Caki2 (cell line): ENCODE data around the gene TKFC. TPM values are rescaled to one million over a fixed set of nuclear protein-coding genes. Genes with fewer than 3 reads are reported as not detected.

Experiments used
- DNase-seq: peaks from one replicate; pipeline ENCODE4 v3.0.0-alpha.2; 2015; ENCODE audit warnings: low read depth
- in situ Hi-C: cut with HindIII; loops from 2 replicates; pipeline ENCODE4 v1.10.0; 2016; ENCODE audit warnings: low sequenced_read_pairs, low pct_unique_long_range_greater_than_20kb, mixed read lengths
- total RNA-seq: library from RNA; depleted of rRNA; stranded (reverse); fragments of >200 nt; shearing (Covaris generic); gene quantifications from 2 replicates; pipeline ENCODE4 v1.2.3, GENCODE V29; 2014; ENCODE audit warnings: low replicate concordance

The TKFC gene
- total RNA-seq, 1 experiment from 2014 or later: 73.5 TPM

GRCh38 chr11:61341706-61342105 lies 8.7 kb downstream of the TKFC start:
- no peak for DNase-seq

DNA sequence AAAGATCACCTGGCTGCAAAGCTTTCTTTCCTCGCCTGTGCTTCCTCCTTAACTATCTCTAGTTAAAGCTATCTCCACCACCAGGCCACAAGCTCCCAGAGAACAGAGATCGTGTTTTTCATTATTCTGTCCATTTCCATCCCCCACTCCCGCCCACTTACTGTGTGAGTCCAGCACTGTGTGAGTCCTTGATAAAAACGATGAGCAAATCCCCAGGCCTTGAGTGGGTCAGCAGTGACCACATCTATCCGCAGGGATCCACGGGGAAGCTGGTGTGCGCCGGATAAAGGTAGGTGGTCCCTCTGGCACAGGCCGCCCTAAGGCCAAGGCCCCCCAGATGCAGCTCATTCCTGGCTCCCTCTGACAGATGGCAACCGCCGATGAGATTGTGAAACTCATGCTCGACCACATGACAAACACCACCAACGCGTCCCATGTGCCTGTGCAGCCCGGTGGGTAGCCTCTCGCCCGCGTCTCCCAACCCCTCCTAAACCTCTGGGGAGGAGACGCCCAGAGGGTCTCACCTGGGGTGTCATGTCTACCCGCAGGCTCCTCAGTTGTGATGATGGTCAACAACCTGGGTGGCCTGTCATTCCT lies 9.3 kb downstream of the TKFC start:
- in situ Hi-C loops: no loop called here
- DNase-seq: no peak

More at GRCh38 chr11:61341706-61342105, 8.7 kb downstream of the TKFC start:
- in situ Hi-C loops: no loop called here

DNA sequence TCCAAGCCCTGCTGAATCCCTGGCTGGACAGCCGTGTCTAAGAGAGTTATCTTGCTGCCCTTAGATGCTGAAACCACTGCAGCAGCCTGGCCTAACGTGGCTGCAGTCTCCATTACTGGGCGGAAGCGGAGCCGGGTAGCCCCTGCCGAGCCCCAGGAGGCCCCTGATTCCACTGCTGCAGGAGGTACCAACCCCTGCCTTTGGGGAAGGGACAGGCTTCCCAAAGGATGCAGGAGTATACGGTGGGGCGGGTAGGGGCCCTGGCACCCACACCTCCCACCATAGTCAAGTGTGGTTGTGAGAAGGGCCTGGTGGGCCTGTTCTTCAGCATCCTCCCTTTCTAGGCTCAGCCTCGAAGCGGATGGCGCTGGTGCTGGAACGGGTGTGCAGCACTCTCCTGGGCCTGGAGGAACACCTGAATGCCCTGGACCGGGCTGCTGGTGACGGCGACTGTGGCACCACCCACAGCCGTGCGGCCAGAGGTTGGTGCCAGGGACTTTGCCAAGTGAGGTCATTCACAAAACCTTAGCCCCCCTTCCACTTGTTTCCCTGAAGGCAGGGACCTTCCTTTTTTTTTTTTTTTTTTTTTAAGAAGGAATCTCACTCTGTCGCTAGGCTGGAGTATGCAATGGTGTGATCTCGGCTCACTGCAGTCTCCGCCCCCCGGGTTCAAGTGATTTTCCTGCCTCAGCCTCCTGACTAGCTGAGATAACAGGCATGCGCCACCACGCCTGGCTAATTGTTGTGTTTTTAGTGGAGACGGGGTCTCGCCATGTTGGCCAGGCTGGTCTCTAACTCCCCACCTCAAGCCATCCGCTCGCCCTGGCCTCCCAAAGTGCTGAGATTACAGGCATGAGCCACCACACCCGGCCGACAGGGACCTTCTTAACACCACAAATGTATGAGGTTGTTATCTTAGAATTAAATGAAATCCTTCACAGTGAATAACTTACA lies 11.0 kb downstream of the TKFC start:
- no peak for DNase-seq
- in situ Hi-C loops: no loop called here

DNA sequence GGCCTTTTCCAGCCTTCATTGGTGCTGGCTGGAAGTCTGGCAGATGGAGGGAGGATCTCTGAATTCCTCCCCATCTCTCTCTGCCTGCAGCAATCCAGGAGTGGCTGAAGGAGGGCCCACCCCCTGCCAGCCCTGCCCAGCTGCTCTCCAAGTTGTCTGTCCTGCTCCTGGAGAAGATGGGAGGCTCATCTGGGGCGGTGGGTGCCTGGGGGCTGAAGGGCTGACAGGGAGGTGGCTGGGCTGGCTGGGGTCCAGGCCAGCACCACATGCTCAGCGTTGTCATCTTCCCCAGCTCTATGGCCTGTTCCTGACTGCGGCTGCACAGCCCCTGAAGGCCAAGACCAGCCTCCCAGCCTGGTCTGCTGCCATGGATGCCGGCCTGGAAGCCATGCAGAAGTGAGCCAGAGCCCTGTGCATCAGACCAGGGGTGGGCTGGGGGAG lies 12.2 kb downstream of the TKFC start:
- in situ Hi-C loops: no loop called here
- no peak for DNase-seq

GRCh38 chr11:61345954-61346843 lies 13.2 kb downstream of the TKFC start:
- DNase-seq: no peak
- in situ Hi-C loops: no loop called here

DNA sequence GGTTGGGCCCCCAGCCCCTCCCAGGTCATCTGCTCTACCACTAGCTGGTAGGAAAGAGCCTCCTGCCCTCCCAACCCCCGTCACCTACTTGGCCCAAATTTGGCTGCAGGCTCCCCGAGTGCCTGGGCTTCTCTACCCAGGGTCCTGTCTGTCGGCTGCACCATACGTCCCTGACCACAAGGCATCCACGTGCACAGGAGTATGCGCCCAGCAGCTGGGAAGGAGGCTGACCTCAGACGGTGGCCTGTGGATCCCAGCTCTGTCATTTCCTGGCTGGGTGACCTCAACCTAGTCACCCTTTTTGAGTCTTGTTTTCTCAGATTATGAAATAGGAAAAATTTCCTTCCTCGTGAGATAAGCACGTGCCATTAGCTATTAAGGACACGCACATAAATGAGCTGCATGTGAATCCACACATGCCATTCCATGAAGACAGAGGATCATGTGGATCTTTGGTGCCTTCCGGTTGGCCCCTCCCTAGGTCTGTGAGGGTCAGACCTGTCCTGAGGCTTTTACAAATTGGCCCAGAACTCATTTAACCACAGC lies 15.0 kb downstream of the TKFC start:
- DNase-seq: no peak
- in situ Hi-C loops: no loop called here

DNA sequence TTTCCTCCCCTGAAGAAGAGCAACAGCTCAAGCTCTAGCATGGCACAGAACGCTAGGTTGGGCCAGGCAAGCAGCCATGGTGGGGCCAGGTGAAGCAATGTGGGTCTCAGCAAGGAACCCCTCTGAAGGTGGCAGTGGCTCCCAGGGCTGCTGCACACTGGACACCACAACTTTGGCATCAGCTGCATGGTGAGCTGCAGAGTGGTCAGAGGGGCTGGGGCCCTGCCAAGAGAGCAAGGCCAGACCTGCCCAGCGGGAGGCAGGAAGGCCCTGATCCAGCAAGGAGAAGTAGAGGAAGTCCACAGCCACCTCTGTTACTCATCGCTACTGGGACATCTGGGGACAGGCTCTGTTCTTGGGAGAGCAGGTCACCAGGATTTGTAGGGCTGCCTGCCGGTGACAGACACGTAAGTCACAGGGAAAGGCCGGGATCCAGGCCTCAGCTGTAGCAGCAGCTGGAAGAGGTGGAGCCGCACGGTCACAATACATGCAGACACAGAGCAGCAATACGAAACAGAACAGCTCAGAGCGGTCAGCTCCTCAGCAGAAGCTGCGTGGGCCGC lies 16.2 kb downstream of the TKFC start:
- DNase-seq: no peak
- in situ Hi-C loops: no loop called here

- in situ Hi-C loops: no loop called here
- no peak for DNase-seq
Observed at GRCh38 chr11:61349916-61350315, 16.9 kb downstream of the TKFC start.

DNA sequence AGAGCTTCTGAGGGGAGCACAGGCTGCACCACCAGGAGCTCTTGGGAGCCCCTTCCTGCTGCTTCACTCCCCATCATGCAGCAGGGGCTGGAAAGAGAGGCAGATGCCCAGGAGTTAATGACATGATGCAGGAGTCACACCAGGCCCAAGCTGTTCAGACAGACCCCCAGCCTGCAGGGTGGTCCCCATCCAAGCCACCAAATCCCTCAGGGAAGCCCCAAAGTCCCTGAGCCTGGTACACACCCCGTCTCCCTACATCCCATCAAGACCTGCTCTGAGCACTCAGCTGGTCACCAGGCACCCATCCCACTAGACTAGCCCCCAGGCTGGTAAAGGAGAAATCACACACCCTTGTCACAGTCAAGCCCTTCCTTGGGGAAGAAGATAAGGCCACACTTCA lies 17.3 kb downstream of the TKFC start:
- in situ Hi-C loops: no loop called here
- no peak for DNase-seq

GRCh38 chr11:61350803-61351202 lies 17.8 kb downstream of the TKFC start:
- in situ Hi-C loops: no loop called here
- no peak for DNase-seq

DNA sequence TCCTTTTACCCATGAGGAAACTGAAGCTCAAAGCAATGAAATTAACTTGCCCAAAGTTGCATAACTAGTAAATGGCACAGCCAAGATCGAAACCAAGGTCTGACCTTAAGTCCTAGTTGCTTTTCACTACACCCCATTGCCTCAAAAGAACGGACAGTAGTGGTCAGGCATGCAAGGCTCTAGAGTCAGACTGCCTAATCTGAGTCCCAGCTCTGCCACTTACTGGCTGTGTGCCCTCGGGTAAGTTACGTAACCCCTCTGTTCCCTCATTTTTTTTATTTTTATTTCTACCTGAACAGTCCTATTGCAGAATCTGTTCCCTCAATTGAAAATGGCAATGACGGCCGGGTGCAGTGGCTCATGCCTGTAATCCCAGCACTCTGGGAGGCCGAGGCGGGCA lies 19.0 kb downstream of the TKFC start:
- in situ Hi-C loops: no loop called here

DNA sequence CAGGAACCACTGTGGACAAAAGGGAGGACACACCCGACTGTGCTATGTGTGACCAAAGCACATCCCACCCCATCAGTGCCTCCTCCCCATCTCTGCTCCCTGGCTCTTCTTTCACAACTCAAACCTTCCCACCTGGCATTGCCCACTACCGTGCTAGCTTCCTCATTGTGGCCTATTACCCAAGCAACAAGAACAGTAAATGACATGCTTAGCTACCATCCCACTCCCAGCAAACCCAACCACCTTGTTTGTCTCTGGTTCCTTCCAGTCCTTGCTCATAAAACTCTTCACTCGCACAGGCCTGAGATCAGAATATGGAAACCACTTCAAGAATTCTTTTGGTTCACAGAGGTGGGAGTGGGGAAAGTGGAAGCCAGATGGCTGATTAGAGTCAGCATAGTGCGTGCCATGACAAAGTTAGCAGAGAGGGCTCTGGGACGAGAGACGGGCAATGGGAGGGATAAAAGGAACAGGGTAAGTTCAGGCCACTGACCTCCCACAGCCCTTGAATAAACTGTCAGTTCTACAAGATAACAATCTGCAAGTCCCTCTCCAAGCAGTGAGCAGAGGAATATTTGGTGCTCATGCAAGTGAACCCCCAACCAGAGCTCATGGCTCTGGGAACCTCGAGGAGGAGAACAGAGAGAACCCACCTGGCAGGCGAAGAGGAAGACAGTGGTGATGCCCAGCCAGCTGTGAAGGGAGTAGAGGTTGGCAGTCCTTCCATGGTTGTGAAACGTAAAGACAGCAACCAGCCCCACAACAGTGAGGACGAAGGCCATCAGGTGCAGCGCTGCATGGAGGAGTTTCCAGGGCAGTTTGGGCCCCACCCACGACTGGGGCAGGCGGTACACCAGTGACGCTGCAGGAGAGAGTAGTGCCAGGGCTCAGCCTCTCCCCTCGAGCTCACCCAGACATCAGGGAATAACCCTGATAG lies 20.4 kb downstream of the TKFC start:
- DNase-seq: no peak
- in situ Hi-C loops: no loop called here

More for the DNA sequence above, 19.0 kb downstream of the TKFC start:
- no peak for DNase-seq

DNA sequence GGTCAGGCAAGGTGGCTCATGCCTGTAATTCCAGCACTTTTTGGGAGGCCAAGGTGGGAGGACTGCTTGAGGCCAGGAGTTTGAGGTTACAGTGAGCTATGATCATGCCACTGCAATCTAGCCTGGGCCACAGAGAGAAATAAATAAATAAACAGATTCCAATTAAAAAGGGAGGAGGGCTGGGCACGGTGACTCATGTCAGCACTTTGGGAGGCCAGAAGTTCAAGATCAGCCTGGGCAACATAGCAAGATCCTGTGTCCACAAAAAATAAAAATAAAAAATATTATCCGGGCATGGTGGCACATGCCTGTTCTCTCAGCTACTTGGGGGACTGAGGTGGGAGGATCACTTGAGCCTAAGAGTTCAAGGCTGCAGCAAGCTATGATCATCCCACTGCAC lies 21.2 kb downstream of the TKFC start:
- DNase-seq: no peak
- in situ Hi-C loops: no loop called here

GRCh38 chr11:61356706-61357105 lies 23.7 kb downstream of the TKFC start:
- DNase-seq: no peak
- in situ Hi-C loops: no loop called here

DNA sequence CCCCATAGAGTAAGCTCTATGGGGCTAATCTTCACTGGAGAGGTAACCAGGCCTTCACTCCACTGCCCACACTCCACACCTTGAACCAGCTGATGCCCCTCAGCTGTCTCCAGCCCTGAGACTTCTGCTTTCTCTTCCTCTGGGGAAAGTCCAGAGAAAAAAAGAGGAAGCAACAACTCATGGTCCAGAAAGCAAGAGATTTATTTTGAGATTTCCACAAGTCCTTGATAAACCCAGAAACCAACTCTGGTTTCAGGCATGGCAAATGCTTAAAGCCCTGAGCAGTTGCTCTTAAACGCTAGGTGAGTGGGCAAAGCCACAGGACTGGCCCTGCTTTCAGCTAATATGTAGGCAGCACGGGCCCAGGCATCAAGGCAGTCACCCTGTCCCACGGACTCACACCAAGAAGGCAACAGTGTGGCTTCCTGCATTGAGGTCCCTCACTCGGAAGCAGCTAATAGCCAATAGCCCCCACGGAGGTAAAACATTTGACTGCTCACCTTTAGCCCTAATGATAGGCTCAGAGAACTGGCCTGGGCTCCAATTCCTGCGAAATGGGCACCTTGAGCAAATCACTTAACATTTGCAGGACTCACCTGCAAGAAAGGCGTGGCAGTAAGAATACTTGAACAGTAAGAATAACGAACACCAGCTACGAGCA lies 24.3 kb downstream of the TKFC start:
- in situ Hi-C loops: no loop called here
- no peak for DNase-seq

DNA sequence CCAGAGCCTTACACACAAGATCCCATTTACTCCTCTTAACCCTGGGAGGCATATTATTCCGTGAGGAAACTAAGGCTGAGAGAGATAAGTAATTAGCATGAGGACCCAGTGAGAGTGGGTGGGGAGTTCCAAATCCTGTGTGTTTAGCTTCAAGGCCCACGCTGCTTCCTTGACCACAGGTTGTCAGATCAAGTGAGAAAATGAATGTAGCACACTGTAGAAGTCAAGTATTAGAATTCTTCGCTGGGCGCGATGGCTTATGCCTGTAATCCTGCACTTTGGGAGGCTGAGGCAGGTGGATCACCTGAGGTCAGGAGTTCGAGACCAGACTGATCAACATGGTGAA lies 24.8 kb downstream of the TKFC start:
- in situ Hi-C loops: no loop called here

DNA sequence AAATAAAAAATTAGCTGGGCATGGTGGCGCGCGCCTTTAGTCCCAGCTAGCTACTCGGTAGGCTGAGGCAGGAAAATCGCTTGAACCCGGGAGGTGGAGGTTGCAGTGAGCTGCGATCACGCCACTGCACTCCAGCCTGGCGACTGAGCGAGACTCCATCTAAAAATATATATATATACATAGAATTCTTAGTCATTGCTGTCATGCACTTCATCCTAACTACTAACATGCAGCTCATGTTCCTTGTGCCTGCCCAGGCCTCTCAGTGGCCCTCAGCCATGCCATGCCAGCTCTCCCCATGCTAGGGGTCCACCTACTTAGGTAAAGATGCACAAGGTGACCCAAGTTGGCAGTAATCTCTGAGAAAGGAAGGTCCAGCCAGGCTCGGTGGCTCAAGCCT lies 25.5 kb downstream of the TKFC start:
- no peak for DNase-seq
- in situ Hi-C loops: no loop called here

More for the DNA sequence above, 24.8 kb downstream of the TKFC start:
- DNase-seq: no peak
